Suprapubic skin (tissue), 4 donors: ENCODE data around the gene FOXN3. TPM values are rescaled to one million over a fixed set of nuclear protein-coding genes. Genes with fewer than 3 reads are reported as not detected.

ENCODE experiments used
- DNase-seq, 2 donors: peaks; one replicate each; pipeline ENCODE4 v3.0.0-alpha.2; 2019; ENCODE audit warnings: low spot score in 2 of 2
- H3K27ac ChIP-seq: fragments of 200-600 bp; sonication (generic); one replicate; pipeline ENCODE4 v1.5.1; 2019
- H3K27me3 ChIP-seq: fragments of 200-600 bp; sonication (generic); one replicate; pipeline ENCODE4 v1.5.1; 2019
- H3K36me3 ChIP-seq: fragments of 200-600 bp; sonication (generic); one replicate; pipeline ENCODE4 v1.5.1; 2019
- H3K4me1 ChIP-seq: fragments of 200-600 bp; sonication (generic); one replicate; pipeline ENCODE4 v1.5.1; 2019
- H3K4me3 ChIP-seq: fragments of 200-600 bp; sonication (generic); one replicate; pipeline ENCODE4 v1.5.1; 2019; ENCODE audit warnings: mild to moderate bottlenecking
- H3K9me3 ChIP-seq: fragments of 200-600 bp; sonication (generic); one replicate; pipeline ENCODE4 v1.5.1; 2019
- EP300 ChIP-seq: sonication (generic); formaldehyde crosslinking; IDR thresholded peaks from one replicate; pipeline ENCODE4 v1.6.1; 2017; ENCODE audit warnings: antibody characterized with exemption
- POLR2A ChIP-seq, 2 donors: fragments of 450-650 bp; IDR thresholded peaks; one replicate each; pipeline ENCODE4 v1.6.1; 2017; ENCODE audit warnings: antibody characterized with exemption in 2 of 2, mild to moderate bottlenecking in 2 of 2, moderate library complexity in 2 of 2
- POLR2AphosphoS5 ChIP-seq, 3 donors: sonication (generic); formaldehyde crosslinking; IDR thresholded peaks; one replicate each; pipeline ENCODE4 v1.6.1; 2017; ENCODE audit warnings: antibody characterized with exemption in 3 of 3
- WGBS: methylation state at CpG from one replicate; pipeline ENCODE4 v1.1.5; 2018; 5-methylcytosine and 5-hydroxymethylcytosine counted together
- total RNA-seq, 4 donors: library from RNA; depleted of rRNA; stranded (reverse); fragments of >200 nt; gene quantifications; one replicate each; pipeline ENCODE4 v1.1.0, GENCODE V29; 2016
- TF ChIP-seq, protein P1 (sequence below), 2 donors: fragments of 200-600 bp in 1 of 2; fragments of 450-650 bp in 1 of 2; sonication (generic) in 1 of 2; IDR thresholded peaks; one replicate each; pipeline ENCODE4 v1.5.1; 2016 to 2019; ENCODE audit warnings: antibody characterized with exemption in 2 of 2, mild to moderate bottlenecking in 1 of 2, moderate library complexity in 1 of 2

FOXN3 gene
- total RNA-seq, 4 donors from 2014 or later = 117 to 272 (median 172) TPM

DNA sequence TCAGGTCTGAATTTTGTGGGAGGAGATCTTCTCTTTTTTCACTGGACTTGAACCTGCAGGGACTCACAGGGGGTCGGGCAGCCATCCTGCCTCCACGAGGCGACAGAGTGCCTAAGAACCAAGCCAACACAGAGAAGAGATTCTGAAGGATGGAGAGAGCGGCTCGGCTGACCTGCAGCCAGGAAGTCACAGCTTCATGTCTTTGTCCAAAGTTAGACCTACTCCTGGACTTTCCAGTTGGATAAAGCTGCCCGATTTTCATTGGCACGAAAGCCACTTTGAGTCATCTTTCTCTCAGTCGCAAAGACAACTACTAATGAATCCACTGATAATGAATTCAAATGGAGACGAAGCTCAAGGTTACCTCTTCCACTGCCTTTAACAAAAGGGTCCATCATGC lies 106.8 kb downstream of the FOXN3 start:
- TF ChIP-seq POLR2A (IDR thresholded peaks at IDR 0.05) = no peak
- H3K27me3 ChIP-seq = no peaks in the 10 kb centered on the region
- H3K4me1 ChIP-seq = peaks cover 10% of the 10 kb centered on the region
- no peak overlapping the region for H3K27ac ChIP-seq
- 83% methylated on average over 9 of the region's 9 CpGs for WGBS
- DNase-seq = no peak
- H3K9me3 ChIP-seq = no peaks in the 10 kb centered on the region
- H3K36me3 ChIP-seq = no peaks in the 10 kb centered on the region
- no peak overlapping the region for H3K4me3 ChIP-seq

DNA sequence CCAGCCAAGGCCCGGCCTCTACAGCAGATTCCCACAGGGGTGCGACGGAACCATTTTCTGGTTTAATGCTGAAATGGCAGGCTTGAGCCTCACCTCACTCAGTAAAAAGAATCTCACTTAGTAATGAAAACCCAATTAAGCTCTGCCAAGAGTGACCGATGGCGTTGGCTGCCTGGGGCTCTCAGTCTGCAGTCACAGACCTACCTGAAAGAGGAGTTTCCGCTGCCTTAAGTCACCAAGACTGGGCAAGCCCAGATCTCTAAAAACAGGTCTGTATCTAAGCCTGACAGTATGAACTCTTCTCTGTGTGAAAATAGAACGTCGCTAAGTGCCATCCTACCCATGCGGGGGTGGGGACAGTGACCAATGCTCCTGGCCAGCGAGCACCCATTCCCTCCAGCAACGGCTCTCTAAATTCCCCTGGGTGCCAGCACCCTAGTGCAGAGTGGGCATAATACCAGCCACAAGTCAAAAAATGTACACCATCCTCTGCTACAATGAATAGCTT lies 107.3 kb downstream of the FOXN3 start:
- no peak for DNase-seq
- H3K9me3 ChIP-seq = no peaks in the 10 kb centered on the region
- no peaks in the 10 kb centered on the region for H3K27me3 ChIP-seq
- H3K4me3 ChIP-seq = no peak overlapping the region
- peaks cover 14% of the 10 kb centered on the region for H3K4me1 ChIP-seq
- H3K27ac ChIP-seq = no peak overlapping the region
- H3K36me3 ChIP-seq = no peaks in the 10 kb centered on the region
- WGBS = 89% methylated on average over 11 of the region's 11 CpGs
- TF ChIP-seq POLR2AphosphoS5 (IDR thresholded peaks at IDR 0.05) = no peak

DNA sequence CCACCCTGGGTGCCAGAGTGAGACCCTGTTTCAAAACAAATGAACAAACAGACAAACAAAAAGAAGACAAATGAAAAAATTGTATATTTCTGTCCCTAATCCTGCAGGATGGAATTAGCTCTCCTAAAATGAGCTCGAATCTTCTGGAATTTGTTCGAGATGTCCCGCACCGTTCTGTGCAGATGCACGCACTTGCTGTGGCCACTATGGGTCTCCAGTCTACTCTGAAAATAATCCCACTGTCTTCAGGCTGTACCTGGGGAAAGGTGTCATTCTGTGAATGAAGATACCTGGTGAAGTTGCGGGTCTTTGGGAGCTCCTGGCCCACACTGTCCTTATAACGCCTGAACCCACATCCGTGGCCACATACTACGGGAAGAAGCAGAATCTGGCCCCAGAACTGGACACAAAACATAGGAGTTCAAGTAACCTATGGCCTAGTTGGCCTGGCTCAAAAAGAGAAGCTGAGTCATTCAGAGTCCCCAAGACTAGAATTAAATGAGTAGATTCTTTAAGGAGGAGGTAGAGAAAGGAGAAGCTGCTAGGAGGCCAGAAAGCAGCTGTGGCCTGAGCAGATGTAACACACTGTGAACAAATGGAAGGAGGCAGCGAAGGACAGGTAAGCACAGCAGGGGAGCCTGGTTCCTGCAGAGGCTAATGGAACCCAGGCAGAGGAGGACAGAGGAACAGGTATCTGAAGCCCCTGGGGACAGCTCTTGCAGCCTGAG lies 108.6 kb downstream of the FOXN3 start:
- Histone ChIP-seq H3K4me3 (no peak overlapping the region), H3K27ac (no peak overlapping the region), H3K9me3 (no peaks in the 10 kb centered on the region), H3K36me3 (no peaks in the 10 kb centered on the region), H3K27me3 (no peaks in the 10 kb centered on the region), H3K4me1 (peaks cover 28% of the 10 kb centered on the region)
- 95% methylated on average over 10 of the region's 10 CpGs for WGBS
- TF ChIP-seq, protein P1, sequence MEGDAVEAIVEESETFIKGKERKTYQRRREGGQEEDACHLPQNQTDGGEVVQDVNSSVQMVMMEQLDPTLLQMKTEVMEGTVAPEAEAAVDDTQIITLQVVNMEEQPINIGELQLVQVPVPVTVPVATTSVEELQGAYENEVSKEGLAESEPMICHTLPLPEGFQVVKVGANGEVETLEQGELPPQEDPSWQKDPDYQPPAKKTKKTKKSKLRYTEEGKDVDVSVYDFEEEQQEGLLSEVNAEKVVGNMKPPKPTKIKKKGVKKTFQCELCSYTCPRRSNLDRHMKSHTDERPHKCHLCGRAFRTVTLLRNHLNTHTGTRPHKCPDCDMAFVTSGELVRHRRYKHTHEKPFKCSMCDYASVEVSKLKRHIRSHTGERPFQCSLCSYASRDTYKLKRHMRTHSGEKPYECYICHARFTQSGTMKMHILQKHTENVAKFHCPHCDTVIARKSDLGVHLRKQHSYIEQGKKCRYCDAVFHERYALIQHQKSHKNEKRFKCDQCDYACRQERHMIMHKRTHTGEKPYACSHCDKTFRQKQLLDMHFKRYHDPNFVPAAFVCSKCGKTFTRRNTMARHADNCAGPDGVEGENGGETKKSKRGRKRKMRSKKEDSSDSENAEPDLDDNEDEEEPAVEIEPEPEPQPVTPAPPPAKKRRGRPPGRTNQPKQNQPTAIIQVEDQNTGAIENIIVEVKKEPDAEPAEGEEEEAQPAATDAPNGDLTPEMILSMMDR (IDR thresholded peaks at IDR 0.05) = no peak
- no peak for TF ChIP-seq EP300
- no peak for TF ChIP-seq POLR2AphosphoS5 (IDR thresholded peaks at IDR 0.05)
- TF ChIP-seq POLR2A (IDR thresholded peaks at IDR 0.05) = no peak
- no peak for DNase-seq

DNA sequence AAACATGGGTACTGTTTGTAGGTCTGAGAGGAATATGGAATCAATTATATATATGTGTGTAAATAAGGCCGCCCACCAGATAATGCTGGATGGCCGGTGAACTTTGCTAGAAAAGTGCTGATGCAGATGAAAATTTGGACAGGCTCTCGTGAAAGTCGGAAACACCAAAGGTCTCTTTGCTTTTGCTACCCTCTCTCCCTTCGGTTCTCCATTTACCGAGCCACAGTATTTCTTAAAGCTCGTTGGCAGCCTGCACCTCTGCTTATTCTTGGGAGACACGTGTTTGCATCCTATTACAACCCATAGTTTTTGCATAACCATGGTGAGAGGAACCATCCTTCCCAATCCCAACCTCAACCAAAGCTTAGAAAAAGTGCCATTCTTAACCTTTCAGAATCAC lies 109.6 kb downstream of the FOXN3 start:
- 79% methylated on average over 8 of the region's 8 CpGs for WGBS
- H3K4me3 ChIP-seq = no peak overlapping the region
- H3K4me1 ChIP-seq = peaks cover 38% of the 10 kb centered on the region

DNA sequence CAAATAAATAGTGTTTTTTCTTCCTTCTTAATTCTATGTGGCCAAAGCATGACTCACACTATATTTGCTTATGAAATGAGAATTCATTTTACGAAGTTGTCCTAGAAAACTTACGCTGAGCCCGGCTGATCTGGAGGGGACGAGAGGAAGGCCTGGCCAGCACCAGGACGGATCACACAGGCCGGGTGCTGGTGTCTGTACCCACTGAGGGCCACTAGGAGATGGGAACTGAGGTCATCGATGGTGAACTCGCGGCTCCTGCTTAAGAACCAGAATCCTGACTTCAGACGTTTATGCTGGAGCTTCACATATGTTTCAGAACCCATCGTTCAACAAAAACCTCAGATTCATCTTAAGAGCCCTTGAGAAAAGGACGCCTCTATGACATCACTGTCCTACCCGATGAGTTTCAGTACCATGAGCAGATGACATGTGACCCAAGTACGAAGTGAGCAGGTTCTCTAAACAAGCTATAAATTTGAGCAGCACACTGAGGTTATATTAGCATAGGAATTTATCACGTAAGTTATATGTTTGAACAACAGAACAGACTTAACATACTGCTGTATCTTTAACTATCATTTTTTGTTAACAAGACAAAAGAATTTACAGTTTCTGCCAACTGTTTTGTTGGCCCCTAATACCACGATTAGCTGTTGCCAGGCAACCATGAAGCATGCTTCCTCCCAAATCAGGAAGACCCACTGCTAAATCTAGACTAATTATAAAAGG lies 111.9 kb downstream of the FOXN3 start:
- Histone ChIP-seq H3K27me3 (no peaks in the 10 kb centered on the region), H3K9me3 (no peaks in the 10 kb centered on the region), H3K4me1 (peaks cover 39% of the 10 kb centered on the region), H3K27ac (peak overlapping the region; percentile 66), H3K4me3 (no peak overlapping the region), H3K36me3 (no peaks in the 10 kb centered on the region)
- WGBS = 53% methylated on average over 14 of the region's 16 CpGs
- TF ChIP-seq POLR2A (IDR thresholded peaks at IDR 0.05) = no peak
- TF ChIP-seq, protein P1 (IDR thresholded peaks at IDR 0.05) = no peak
- TF ChIP-seq POLR2AphosphoS5 (IDR thresholded peaks at IDR 0.05) = no peak
- no peak for TF ChIP-seq EP300
- DNase-seq = no peak

More for the DNA sequence above, 109.6 kb downstream of the FOXN3 start:
- no peak for DNase-seq
- H3K36me3 ChIP-seq = no peaks in the 10 kb centered on the region
- no peak overlapping the region for H3K27ac ChIP-seq
- H3K27me3 ChIP-seq = no peaks in the 10 kb centered on the region
- no peaks in the 10 kb centered on the region for H3K9me3 ChIP-seq
- TF ChIP-seq, protein P1 (IDR thresholded peaks at IDR 0.05) = no peak
- TF ChIP-seq POLR2A (IDR thresholded peaks at IDR 0.05) (no peak), POLR2AphosphoS5 (IDR thresholded peaks at IDR 0.05) (no peak), EP300 (no peak)

DNA sequence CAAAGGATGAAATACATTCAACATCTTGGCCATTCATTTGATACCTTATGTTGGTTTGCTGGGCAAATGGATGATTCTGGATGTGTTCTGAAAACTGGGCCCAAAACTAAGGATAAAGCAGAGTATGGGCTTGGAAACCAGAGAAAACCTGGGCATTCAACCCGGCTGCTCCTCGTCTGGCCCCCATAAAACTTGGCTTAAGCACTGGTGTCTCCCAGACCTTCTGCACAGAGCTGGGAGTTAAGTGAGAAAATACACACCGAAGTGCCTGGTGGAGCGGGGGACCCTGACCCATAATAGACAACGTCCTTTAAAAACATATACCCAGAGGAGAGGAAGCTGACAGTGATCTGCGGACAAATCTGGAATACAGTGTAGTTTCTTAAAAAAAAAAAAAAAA lies 112.5 kb downstream of the FOXN3 start:
- H3K4me1 ChIP-seq = peaks cover 39% of the 10 kb centered on the region
- 71% methylated on average over 6 of the region's 6 CpGs for WGBS
- TF ChIP-seq EP300 (no peak), POLR2A (IDR thresholded peaks at IDR 0.05) (no peak), POLR2AphosphoS5 (IDR thresholded peaks at IDR 0.05) (no peak)
- TF ChIP-seq, protein P1 (IDR thresholded peaks at IDR 0.05) = no peak
- H3K4me3 ChIP-seq = no peak overlapping the region
- DNase-seq = no peak
- H3K9me3 ChIP-seq = no peaks in the 10 kb centered on the region
- H3K27me3 ChIP-seq = no peaks in the 10 kb centered on the region
- H3K36me3 ChIP-seq = no peaks in the 10 kb centered on the region
- peak overlapping the region; percentile 66 for H3K27ac ChIP-seq
